SK-N-SH treated with all-trans-retinoic acid at 6 μM for 48 hours (cell line): ENCODE results near the gene UGGT1.

Source experiments
- ATAC-seq: fragments of 200-7000 bp; cut with Tn5 transposase; 3 replicates; pipeline ENCODE4 v1.9.1; 2020; ENCODE audit warnings: mild to moderate bottlenecking, moderate library complexity
- ARNTL ChIP-seq: fragments of 450-650 bp; formaldehyde crosslinking; IDR thresholded peaks from 2 replicates; pipeline ENCODE4 v1.5.0; 2020; ENCODE audit warnings: low read depth, mild to moderate bottlenecking, moderate library complexity, borderline replicate concordance
- CSDC2 ChIP-seq: fragments of 250-450 bp; sonication (Bioruptor Pico); IDR thresholded peaks from 2 replicates; pipeline ENCODE4 v1.5.0; 2020; ENCODE audit warnings: mild to moderate bottlenecking, moderate library complexity
- GLIS3 ChIP-seq: fragments of 250-450 bp; sonication (Bioruptor Pico); IDR thresholded peaks from 2 replicates; pipeline ENCODE4 v1.5.0; 2020; ENCODE audit warnings: mild to moderate bottlenecking, moderate library complexity
- ISL1 ChIP-seq: fragments of 250-450 bp; sonication (Bioruptor Pico); IDR thresholded peaks from 2 replicates; pipeline ENCODE4 v2.1.2; 2022; ENCODE audit warnings: mild to moderate bottlenecking, moderate library complexity
- SNAI2 ChIP-seq: fragments of 250-450 bp; sonication (Bioruptor Pico); IDR thresholded peaks from 2 replicates; pipeline ENCODE4 v1.5.0; 2020; ENCODE audit warnings: mild to moderate bottlenecking, moderate library complexity
- TCF4 ChIP-seq: fragments of 250-450 bp; sonication (Bioruptor Pico); IDR thresholded peaks from 2 replicates; pipeline ENCODE4 v1.8.0; 2021; ENCODE audit warnings: mild to moderate bottlenecking, moderate library complexity, borderline replicate concordance
- TOX ChIP-seq: fragments of 250-450 bp; sonication (Bioruptor Pico); IDR thresholded peaks from 2 replicates; pipeline ENCODE4 v1.8.0; 2021; ENCODE audit warnings: mild to moderate bottlenecking, moderate library complexity, borderline replicate concordance
- ZC3H10 ChIP-seq: fragments of 250-450 bp; sonication (Bioruptor Pico); IDR thresholded peaks from 2 replicates; pipeline ENCODE4 v1.5.1; 2021; ENCODE audit warnings: mild to moderate bottlenecking, moderate library complexity
- ZFP3 ChIP-seq: fragments of 250-450 bp; sonication (Bioruptor Pico); IDR thresholded peaks from 2 replicates; pipeline ENCODE4 v1.5.0; 2020; ENCODE audit warnings: mild to moderate bottlenecking, moderate library complexity
- ZFP30 ChIP-seq: fragments of 450-650 bp; formaldehyde crosslinking; IDR thresholded peaks from 2 replicates; pipeline ENCODE4 v1.5.0; 2022; ENCODE audit warnings: mild to moderate bottlenecking, moderate library complexity
- ZNF70 ChIP-seq: fragments of 450-650 bp; formaldehyde crosslinking; IDR thresholded peaks from 2 replicates; pipeline ENCODE4 v1.5.0; 2020; ENCODE audit warnings: mild to moderate bottlenecking, moderate library complexity
- ZNF8 ChIP-seq: fragments of 450-650 bp; formaldehyde crosslinking; IDR thresholded peaks from 2 replicates; pipeline ENCODE4 v1.5.0; 2020; ENCODE audit warnings: mild to moderate bottlenecking, moderate library complexity
- TF ChIP-seq, protein P1 (sequence below): fragments of 250-450 bp; sonication (Bioruptor Pico); IDR thresholded peaks from 2 replicates; pipeline ENCODE4 v1.5.1; 2020; ENCODE audit warnings: low read depth, mild to moderate bottlenecking, moderate library complexity
- TF ChIP-seq, protein P2 (sequence below): fragments of 250-450 bp; sonication (Bioruptor Pico); IDR thresholded peaks from 2 replicates; pipeline ENCODE4 v1.5.0; 2020; ENCODE audit warnings: mild to moderate bottlenecking, moderate library complexity
- TF ChIP-seq, protein P3 (sequence below): fragments of 250-450 bp; sonication (Bioruptor Pico); IDR thresholded peaks from 2 replicates; pipeline ENCODE4 v1.8.0; 2021; ENCODE audit warnings: low read depth, mild to moderate bottlenecking, moderate library complexity, borderline replicate concordance
- TF ChIP-seq, protein P4 (sequence below): fragments of 250-450 bp; sonication (Bioruptor Pico); IDR thresholded peaks from 2 replicates; pipeline ENCODE4 v1.5.1; 2021; ENCODE audit warnings: mild to moderate bottlenecking, moderate library complexity
- TF ChIP-seq, protein P5 (sequence below): fragments of 250-450 bp; sonication (Bioruptor Pico); IDR thresholded peaks from 2 replicates; pipeline ENCODE4 v1.8.0; 2020; ENCODE audit warnings: mild to moderate bottlenecking, moderate library complexity, borderline replicate concordance

UGGT1 gene, protein sequence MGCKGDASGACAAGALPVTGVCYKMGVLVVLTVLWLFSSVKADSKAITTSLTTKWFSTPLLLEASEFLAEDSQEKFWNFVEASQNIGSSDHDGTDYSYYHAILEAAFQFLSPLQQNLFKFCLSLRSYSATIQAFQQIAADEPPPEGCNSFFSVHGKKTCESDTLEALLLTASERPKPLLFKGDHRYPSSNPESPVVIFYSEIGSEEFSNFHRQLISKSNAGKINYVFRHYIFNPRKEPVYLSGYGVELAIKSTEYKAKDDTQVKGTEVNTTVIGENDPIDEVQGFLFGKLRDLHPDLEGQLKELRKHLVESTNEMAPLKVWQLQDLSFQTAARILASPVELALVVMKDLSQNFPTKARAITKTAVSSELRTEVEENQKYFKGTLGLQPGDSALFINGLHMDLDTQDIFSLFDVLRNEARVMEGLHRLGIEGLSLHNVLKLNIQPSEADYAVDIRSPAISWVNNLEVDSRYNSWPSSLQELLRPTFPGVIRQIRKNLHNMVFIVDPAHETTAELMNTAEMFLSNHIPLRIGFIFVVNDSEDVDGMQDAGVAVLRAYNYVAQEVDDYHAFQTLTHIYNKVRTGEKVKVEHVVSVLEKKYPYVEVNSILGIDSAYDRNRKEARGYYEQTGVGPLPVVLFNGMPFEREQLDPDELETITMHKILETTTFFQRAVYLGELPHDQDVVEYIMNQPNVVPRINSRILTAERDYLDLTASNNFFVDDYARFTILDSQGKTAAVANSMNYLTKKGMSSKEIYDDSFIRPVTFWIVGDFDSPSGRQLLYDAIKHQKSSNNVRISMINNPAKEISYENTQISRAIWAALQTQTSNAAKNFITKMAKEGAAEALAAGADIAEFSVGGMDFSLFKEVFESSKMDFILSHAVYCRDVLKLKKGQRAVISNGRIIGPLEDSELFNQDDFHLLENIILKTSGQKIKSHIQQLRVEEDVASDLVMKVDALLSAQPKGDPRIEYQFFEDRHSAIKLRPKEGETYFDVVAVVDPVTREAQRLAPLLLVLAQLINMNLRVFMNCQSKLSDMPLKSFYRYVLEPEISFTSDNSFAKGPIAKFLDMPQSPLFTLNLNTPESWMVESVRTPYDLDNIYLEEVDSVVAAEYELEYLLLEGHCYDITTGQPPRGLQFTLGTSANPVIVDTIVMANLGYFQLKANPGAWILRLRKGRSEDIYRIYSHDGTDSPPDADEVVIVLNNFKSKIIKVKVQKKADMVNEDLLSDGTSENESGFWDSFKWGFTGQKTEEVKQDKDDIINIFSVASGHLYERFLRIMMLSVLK (N-terminal part only)

DNA sequence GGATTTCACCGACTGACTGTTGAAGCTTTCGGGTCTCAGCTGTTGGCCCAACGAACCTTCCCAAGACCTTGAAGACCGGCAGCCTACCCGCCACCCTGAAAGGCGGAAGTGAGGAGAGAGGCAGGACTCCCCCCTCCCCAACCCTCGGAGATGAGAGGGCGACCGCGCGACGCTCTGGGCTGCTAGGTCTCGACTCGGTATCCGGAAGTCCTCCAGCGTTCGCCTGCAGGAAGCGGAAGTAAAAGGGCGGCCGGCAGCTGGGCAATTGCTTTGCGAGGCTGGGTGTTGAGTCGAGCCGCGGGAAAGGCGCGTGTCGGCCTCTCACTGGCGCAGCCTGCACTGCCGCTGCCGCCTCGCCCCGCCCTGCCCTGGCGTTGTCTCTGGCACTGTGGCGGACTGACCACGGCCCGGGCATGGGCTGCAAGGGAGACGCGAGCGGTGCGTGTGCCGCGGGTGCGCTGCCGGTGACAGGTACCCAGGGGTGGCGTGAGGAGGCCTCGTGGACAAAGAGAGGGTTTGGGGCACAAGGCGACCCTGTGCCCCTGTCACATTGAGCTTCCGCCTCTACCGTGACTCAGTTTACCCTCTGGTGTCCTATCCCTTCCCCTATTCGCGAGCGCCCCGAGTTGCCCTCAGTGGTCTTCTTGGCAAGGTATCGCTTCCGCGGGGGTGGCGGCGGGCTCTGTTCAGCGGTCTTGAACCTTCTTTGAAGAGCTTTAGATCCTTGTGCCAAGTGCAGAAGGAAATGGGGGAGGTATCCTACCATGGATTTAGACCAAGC, at the start of gene UGGT1:
Gene UGGT1 (plus strand): TSS at position 256 of the 781 bp plus-strand sequence. CDS start 158 bp downstream, at position 414.
- ATAC-seq, result peak; percentile 98

DNA sequence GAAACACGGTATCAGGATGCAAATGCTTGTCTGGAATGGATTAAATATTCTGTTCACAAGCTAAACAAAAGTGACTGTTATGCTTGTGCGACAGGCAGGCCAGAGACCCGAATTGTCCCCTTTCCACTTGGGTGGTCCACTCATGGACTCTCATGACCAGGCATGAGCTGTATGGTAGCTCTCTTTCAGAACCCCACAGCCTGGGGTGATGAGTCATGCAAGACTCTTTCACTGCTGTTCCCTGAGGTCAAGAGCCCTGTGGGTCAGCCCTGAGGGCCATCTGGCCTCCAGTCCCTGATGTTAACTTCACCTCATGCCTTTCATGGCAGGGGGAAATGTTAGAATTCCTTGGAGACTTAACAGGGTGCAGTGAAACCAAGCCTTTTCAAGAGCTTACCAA, 49.4 kb upstream of the UGGT1 start:
- TF ChIP-seq ZNF70 (CRISPR knock-in tag), result no peak
- ATAC-seq, result no peak

More for the DNA sequence above, at the start of gene UGGT1:
- no peak for TF ChIP-seq TCF4 (CRISPR knock-in tag)
- no peak for TF ChIP-seq ZFP30 (CRISPR knock-in tag)
- TF ChIP-seq ZNF8 (CRISPR knock-in tag), result no peak
- no peak for TF ChIP-seq ZNF70 (CRISPR knock-in tag)
- TF ChIP-seq TOX (CRISPR knock-in tag), result no peak
- TF ChIP-seq ZFP3 (CRISPR knock-in tag), result no peak
- TF ChIP-seq CSDC2 (CRISPR knock-in tag), result no peak
- no peak for TF ChIP-seq SNAI2 (CRISPR knock-in tag)

DNA sequence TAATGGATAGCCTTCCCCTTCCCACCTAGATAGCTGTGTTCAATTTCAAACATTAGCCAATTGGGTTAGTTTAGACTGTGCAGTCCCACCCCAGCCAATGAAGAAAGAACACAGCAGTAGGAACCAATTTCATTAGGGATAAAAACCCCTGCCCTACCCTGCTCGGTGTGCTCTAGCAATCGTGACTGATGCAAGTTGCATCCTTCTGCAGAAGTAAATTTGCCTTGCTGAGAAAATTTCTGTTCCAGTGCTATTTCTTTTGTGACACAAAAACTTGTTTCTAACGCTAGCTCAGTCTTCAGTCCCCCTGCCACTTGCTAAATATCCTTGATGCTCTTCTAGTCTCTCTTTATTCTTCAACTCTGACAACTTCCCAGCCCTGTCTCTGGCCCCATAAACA, 48.0 kb upstream of the UGGT1 start:
- TF ChIP-seq ZC3H10 (CRISPR knock-in tag) (no peak), GLIS3 (CRISPR knock-in tag) (no peak), ISL1 (CRISPR knock-in tag) (no peak), ARNTL (no peak)
- TF ChIP-seq, protein P1, sequence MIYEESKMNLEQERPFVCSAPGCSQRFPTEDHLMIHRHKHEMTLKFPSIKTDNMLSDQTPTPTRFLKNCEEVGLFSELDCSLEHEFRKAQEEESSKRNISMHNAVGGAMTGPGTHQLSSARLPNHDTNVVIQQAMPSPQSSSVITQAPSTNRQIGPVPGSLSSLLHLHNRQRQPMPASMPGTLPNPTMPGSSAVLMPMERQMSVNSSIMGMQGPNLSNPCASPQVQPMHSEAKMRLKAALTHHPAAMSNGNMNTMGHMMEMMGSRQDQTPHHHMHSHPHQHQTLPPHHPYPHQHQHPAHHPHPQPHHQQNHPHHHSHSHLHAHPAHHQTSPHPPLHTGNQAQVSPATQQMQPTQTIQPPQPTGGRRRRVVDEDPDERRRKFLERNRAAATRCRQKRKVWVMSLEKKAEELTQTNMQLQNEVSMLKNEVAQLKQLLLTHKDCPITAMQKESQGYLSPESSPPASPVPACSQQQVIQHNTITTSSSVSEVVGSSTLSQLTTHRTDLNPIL (CRISPR knock-in tag), result no peak
- no peak for ATAC-seq

DNA sequence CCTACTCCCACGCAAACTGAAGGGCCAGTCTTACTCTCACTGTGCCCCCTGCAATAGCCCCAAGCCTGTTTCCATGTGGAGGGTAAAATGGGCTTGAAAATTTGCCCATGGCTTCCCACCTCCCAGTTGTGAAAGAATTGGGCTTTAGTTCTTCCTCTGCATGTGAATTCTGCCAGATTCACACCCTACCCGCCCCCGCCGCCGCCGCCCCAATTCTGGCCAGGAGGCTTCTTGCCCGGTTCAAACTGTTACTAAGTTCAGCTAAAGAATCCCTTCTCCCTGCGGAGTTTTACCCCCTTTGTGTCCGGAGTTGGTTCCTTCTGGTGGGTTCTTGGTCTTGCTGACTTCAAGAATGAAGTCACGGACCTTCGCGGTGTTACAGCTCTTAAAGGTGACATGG, 37.7 kb upstream of the UGGT1 start:
- ATAC-seq, result no peak
- TF ChIP-seq, protein P2, sequence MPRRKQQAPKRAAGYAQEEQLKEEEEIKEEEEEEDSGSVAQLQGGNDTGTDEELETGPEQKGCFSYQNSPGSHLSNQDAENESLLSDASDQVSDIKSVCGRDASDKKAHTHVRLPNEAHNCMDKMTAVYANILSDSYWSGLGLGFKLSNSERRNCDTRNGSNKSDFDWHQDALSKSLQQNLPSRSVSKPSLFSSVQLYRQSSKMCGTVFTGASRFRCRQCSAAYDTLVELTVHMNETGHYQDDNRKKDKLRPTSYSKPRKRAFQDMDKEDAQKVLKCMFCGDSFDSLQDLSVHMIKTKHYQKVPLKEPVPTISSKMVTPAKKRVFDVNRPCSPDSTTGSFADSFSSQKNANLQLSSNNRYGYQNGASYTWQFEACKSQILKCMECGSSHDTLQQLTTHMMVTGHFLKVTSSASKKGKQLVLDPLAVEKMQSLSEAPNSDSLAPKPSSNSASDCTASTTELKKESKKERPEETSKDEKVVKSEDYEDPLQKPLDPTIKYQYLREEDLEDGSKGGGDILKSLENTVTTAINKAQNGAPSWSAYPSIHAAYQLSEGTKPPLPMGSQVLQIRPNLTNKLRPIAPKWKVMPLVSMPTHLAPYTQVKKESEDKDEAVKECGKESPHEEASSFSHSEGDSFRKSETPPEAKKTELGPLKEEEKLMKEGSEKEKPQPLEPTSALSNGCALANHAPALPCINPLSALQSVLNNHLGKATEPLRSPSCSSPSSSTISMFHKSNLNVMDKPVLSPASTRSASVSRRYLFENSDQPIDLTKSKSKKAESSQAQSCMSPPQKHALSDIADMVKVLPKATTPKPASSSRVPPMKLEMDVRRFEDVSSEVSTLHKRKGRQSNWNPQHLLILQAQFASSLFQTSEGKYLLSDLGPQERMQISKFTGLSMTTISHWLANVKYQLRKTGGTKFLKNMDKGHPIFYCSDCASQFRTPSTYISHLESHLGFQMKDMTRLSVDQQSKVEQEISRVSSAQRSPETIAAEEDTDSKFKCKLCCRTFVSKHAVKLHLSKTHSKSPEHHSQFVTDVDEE (CRISPR knock-in tag), result no peak
- TF ChIP-seq, protein P3, sequence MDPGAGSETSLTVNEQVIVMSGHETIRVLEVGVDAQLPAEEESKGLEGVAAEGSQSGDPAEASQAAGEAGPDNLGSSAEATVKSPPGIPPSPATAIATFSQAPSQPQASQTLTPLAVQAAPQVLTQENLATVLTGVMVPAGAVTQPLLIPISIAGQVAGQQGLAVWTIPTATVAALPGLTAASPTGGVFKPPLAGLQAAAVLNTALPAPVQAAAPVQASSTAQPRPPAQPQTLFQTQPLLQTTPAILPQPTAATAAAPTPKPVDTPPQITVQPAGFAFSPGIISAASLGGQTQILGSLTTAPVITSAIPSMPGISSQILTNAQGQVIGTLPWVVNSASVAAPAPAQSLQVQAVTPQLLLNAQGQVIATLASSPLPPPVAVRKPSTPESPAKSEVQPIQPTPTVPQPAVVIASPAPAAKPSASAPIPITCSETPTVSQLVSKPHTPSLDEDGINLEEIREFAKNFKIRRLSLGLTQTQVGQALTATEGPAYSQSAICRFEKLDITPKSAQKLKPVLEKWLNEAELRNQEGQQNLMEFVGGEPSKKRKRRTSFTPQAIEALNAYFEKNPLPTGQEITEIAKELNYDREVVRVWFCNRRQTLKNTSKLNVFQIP (CRISPR knock-in tag), result no peak
- TF ChIP-seq, protein P4, sequence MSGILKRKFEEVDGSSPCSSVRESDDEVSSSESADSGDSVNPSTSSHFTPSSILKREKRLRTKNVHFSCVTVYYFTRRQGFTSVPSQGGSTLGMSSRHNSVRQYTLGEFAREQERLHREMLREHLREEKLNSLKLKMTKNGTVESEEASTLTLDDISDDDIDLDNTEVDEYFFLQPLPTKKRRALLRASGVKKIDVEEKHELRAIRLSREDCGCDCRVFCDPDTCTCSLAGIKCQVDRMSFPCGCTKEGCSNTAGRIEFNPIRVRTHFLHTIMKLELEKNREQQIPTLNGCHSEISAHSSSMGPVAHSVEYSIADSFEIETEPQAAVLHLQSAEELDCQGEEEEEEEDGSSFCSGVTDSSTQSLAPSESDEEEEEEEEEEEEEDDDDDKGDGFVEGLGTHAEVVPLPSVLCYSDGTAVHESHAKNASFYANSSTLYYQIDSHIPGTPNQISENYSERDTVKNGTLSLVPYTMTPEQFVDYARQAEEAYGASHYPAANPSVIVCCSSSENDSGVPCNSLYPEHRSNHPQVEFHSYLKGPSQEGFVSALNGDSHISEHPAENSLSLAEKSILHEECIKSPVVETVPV (CRISPR knock-in tag), result no peak
- TF ChIP-seq ZC3H10 (CRISPR knock-in tag) (no peak), CSDC2 (CRISPR knock-in tag) (no peak)
- TF ChIP-seq, protein P5, sequence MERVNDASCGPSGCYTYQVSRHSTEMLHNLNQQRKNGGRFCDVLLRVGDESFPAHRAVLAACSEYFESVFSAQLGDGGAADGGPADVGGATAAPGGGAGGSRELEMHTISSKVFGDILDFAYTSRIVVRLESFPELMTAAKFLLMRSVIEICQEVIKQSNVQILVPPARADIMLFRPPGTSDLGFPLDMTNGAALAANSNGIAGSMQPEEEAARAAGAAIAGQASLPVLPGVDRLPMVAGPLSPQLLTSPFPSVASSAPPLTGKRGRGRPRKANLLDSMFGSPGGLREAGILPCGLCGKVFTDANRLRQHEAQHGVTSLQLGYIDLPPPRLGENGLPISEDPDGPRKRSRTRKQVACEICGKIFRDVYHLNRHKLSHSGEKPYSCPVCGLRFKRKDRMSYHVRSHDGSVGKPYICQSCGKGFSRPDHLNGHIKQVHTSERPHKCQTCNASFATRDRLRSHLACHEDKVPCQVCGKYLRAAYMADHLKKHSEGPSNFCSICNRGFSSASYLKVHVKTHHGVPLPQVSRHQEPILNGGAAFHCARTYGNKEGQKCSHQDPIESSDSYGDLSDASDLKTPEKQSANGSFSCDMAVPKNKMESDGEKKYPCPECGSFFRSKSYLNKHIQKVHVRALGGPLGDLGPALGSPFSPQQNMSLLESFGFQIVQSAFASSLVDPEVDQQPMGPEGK, result no peak
